CD1c-positive myeloid dendritic cell (primary cell): ENCODE data around the gene SBF1.
"Not testable (repeated sequence)": the region's sequence is repeated elsewhere in the genome, so short reads cannot be mapped to it uniquely, and the experiment has no call there.

ENCODE experiments used
- DNase-seq: peaks from one replicate; pipeline ENCODE4 v3.0.0-alpha.2; 2016; ENCODE audit errors: extremely low spot score

Gene SBF1

GRCh38 chr22:50474710-50475651 is at the start of gene SBF1:
Gene SBF1 (minus strand): TSS chr22:50475035. CDS start chr22:50474840, 195 bp downstream.
- peak; percentile 96 for DNase-seq

DNA sequence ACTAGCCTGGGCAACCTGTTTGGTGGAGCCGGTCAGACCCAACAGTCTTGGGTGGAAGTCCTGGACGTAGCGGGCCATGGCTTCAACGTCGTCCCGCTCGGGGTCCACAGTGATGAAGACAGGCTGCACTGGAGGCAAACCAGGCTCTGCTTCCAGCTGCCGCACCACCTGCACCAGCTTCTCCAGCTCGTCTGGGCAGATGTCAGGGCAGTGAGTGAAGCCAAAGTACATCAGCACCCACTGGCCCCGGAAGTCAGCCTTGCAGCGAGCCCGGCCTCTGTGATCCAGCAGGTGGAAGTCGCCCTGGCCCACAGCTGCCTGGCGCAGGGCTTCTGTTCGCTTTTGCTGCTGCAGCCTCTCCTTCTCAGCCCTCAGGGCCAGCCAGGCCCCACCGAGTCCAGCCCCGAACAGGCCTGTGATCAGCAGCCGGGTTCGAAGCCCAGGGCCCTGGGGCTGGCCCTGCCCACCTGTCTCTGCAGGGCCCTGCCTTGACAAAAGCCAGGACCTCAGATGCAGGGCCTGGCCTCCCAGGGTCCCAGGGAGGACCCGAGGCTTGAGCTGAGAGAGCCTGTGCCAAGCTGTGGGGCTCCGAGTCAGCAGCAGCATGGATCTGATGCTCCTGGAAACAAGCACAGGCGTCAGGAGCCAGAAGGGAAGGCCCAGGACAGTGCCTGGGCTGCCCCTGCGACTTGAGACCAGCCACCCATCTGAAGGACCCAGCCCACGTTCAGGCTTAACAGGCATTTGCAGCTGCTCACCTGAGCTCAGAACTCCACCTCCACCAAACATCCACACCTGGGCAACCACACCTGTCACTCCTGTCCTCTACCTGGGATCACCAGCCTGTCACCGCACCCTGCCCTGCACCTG is 49.2 kb upstream of the SBF1 start:
- no peak for DNase-seq

GRCh38 chr22:50523458-50523805 is 48.6 kb upstream of the SBF1 start:
- DNase-seq, result no peak

- no peak for DNase-seq
Observed at GRCh38 chr22:50522806-50523438, 48.1 kb upstream of the SBF1 start.

DNA sequence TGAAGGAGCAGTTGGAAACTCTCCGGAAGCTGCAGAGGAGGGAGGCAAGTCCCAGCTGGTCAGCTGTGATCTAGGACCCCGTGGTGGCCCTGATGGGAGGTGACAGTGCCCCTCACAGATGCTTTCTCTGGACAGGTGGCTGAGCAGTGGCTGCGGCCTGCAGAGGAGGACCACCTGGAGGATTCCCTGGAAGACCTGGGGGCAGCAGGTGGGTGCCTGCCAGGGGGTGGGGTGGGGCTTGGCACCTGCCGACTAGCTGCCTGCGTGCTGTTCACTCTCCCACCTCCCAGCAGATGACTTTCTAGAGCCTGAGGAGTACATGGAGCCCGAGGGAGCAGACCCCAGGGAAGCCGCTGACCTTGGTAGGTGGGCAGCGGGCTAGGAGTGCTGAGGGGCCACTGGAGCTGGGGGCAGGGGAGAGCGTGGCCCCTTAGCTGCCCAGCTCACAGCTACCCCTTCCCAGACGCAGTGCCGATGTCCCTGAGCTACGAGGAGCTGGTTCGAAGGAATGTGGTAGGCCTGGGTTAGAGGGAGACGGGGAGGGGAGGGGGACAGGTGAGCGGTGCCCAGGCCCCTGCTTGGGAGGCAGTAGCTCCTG is 47.5 kb upstream of the SBF1 start:
- no peak for DNase-seq

- DNase-seq, result no peak
Observed at GRCh38 chr22:50521710-50522109, 46.9 kb upstream of the SBF1 start.

GRCh38 chr22:50520826-50521453 is 46.1 kb upstream of the SBF1 start:
- DNase-seq, result no peak

- not testable (repeated sequence) for DNase-seq
Observed at GRCh38 chr22:50520184-50520583, 45.3 kb upstream of the SBF1 start.

- DNase-seq, result no peak
Observed at GRCh38 chr22:50519151-50519550, 44.3 kb upstream of the SBF1 start.

GRCh38 chr22:50518606-50519005 is 43.8 kb upstream of the SBF1 start:
- DNase-seq, result no peak

DNA sequence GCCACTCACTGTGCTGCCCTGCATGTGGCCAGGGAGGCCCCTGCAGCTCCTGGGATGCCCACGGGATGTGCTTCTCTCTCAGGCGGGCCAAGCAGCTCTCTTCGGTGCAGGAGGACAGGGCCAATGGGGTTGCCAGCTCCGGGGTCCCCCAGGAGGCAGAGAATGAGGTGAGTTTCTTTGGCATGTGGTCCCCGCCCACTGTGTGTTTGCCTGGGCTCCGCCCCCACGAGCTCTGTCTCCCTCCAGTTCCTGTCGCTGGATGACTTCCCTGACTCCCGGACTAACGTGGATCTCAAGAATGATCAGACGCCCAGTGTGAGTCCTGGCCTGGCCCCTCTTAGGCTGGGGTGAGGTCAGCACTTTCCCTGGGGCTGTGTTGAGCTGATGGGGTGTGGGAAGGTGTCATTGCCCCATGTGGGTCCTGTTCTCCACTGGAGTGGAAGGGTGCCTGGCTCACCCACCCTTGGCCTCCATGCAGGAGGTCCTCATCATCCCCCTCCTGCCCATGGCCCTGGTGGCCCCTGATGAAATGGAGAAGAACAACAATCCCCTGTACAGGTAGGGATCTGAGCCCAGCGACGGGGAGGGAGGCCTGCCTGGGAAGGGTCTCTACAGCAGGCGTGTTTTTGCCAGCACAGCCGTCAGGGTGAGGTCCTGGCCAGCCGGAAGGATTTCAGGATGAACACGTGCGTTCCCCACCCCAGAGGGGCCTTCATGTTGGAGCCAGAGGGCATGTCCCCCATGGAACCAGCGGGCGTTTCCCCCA is 42.8 kb upstream of the SBF1 start:
- DNase-seq, result no peak

- no peak for DNase-seq
Observed at GRCh38 chr22:50516891-50517290, 42.1 kb upstream of the SBF1 start.

DNA sequence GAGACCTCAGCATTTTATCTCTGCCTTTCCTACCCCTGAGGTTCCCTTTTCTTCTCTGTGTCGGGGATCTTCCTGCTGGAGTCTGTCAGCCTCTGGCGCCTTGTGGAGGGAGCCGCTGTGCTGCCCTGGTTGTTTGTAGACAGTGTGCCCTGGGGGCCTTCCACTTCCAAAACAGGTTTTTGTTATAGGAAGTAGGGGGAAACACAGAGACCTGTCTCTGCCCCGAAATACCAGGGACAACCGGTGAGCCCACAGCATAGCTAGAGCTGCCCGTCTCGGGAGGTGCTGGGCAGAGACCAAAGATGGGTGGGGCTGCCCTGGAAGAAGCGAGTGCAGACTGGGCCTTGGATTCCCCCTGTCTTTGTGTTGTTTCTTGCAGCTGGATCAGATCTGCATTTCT is 41.2 kb upstream of the SBF1 start:
- DNase-seq, result no peak

DNA sequence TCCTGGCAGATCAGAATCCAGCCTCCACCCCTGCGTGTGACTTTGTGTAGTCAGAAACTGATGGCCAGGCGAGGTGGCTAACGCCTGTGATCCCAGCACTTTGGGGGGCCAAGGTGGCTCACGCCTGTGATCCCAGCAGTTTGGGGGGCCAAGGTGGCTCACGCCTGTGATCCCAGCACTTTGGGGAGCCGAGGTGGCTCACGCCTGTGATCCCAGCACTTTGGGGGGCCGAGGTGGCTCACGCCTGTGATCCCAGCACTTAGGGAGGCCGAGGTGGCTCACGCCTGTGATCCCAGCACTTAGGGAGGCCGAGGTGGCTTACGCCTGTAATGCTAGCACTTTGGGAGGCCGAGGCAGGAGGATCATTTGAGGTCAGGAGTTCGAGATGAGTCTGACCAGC is 38.3 kb upstream of the SBF1 start:
- DNase-seq, result no peak

- no peak for DNase-seq
Observed at GRCh38 chr22:50508897-50509296, 34.1 kb upstream of the SBF1 start.

DNA sequence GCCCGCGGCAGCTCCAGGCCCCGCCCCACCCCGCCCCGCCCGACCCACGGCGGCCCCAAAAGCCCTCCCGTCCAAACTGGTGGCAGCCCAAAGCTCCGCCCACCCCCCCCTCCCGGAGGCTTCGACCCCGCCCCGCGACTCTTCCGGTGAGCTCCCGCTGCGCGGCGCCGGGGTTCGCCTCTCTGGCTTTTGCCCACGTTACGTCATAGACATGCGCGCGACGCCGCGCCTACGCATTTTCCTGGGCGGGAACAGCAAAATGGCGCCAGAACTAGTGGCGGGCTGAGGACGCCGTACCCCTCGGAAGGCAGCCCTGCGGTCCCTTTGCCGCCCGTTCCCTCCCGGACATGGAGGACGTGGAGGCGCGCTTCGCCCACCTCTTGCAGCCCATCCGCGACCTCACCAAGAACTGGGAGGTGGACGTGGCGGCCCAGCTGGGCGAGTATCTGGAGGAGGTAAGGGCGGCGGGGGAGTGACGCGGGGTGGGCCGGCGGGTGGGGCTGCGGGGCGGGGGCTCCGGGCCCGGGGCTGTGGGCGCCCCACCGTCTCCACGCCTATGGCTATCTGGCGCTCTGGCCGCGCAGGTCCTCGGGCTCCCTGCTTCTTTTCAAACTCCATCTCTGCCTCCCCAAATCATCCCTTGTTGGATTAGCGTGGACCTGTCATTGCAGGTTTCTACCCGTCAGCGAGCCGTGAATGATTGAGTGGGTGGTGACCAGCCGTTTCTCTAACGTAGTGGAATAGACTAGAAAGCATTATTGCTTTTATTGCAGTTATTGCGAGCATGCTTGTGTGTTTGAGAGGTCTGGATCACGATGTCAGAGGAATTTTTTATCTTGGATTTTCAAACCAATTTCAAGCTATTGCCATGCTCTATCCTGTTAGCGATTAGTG is 33.4 kb upstream of the SBF1 start, which contains the start of gene NCAPH2:
TSS of gene NCAPH2 (plus strand) at position 234 of the 894 bp plus-strand sequence. CDS start at position 348, 114 bp downstream.
- peak; percentile 100 for DNase-seq

DNA sequence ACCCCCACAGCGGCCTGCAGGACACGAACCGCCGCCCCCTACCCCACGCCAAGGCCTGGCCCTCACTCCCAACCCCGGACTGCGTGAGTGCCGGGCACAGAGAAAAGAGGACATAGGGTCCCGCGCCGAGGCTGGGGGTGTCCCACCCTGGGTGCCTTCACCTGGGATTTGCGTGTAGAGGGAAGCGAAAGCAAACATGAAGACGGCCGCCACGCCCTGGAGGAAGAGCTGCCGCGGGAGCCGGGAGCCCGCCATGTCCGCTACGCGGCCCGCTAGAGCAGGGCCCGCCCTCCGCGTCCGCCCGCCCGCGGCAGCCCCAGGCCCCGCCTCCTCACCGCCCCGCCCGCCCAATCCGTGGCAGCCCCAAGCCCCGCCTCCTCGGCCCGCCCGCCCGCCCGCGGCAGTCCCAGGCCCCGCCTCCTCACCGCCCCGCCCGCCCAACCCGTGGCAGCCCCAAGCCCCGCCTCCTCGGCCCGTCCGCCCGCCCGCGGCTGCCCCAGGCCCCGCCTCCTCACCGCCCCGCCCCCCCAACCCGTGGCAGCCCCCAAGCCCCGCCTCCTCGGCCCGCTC is 32.7 kb upstream of the SBF1 start, which contains the start of gene LMF2:
TSS of gene LMF2 (minus strand) at position 282 of the 570 bp plus-strand sequence. CDS start at position 255, 27 bp downstream.
- no peak for DNase-seq

GRCh38 chr22:50506611-50507420 is 32.0 kb upstream of the SBF1 start:
- DNase-seq, result no peak
